OCI-LY3 (cell line): ENCODE data around the gene COTL1.

ENCODE experiments used
- CTCF ChIP-seq: fragments of 200-600, 300-600 bp; sonication (generic); IDR thresholded peaks from 2 replicates; pipeline ENCODE4 v1.5.1; 2014; ENCODE audit warnings: antibody characterized with exemption, low read length, low read depth
- EZH2phosphoT487 ChIP-seq: fragments of 200-600 bp; shearing (Covaris generic); IDR thresholded peaks from 2 replicates; pipeline ENCODE4 v1.6.1; 2018; ENCODE audit warnings: antibody characterized with exemption, mixed run types, low read depth

GRCh38 chr16:84548508-84548907 is 69.4 kb downstream of the COTL1 start:
- TF ChIP-seq EZH2phosphoT487: no peak
- no peak for TF ChIP-seq CTCF
